Stimulated activated naive CD4-positive, alpha-beta T cell treated with Interleukin-2 at 50 U/mL for 16 hours (primary cell): ENCODE results near the gene NKD1.
"Not testable (repeated sequence)": the region's sequence is repeated elsewhere in the genome, so short reads cannot be mapped to it uniquely, and the experiment has no call there.

Experiments used
- DNase-seq: peaks from one replicate; lab custom pipeline; 2025; lab: John Stamatoyannopoulos, UW

NKD1 gene, protein sequence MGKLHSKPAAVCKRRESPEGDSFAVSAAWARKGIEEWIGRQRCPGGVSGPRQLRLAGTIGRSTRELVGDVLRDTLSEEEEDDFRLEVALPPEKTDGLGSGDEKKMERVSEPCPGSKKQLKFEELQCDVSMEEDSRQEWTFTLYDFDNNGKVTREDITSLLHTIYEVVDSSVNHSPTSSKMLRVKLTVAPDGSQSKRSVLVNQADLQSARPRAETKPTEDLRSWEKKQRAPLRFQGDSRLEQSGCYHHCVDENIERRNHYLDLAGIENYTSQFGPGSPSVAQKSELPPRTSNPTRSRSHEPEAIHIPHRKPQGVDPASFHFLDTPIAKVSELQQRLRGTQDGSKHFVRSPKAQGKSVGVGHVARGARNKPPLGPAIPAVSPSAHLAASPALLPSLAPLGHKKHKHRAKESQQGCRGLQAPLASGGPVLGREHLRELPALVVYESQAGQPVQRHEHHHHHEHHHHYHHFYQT

DNA sequence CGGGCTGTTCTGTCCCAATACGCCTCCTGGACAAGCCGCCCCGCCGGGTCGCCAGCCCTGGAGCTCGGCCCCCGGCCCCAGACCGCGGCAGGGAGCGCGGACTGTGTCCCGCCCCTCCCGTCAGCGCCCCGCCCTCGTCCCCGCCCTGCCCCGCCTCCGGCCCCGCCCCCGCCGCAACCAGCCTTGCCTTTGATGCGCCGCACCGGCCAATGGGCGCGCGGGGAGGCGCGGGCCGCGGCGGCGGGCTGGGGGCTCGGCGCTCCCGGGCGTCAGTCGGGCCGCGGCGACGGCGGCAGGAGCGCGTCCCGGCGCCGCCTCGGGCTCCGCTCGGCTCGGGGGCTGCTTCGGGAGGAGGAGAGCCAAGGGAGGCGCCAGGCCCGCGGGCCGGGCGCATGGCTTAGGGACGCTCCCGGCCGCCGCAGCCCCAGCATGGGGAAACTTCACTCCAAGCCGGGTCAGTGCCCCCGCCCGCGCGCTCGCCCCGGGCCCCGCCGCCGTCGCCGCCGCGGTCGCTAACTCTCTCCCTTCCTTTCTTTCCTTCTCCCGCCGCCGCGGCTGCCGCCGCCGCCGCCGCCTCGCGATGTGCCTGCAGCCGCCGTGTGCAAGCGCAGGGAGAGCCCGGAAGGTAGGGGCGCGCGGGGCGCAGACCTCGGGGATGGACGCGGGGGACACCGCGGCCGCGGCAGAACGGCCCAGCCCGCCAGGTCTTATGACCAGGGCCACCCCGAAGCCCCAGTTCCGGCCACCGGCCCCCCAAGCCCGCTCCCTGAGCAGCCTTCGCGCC is at the start of gene NKD1:
Gene NKD1 (plus strand): TSS at position 272 of the 784 bp plus-strand sequence. CDS start 158 bp downstream, at position 430.
- DNase-seq, result peak; percentile 74

DNA sequence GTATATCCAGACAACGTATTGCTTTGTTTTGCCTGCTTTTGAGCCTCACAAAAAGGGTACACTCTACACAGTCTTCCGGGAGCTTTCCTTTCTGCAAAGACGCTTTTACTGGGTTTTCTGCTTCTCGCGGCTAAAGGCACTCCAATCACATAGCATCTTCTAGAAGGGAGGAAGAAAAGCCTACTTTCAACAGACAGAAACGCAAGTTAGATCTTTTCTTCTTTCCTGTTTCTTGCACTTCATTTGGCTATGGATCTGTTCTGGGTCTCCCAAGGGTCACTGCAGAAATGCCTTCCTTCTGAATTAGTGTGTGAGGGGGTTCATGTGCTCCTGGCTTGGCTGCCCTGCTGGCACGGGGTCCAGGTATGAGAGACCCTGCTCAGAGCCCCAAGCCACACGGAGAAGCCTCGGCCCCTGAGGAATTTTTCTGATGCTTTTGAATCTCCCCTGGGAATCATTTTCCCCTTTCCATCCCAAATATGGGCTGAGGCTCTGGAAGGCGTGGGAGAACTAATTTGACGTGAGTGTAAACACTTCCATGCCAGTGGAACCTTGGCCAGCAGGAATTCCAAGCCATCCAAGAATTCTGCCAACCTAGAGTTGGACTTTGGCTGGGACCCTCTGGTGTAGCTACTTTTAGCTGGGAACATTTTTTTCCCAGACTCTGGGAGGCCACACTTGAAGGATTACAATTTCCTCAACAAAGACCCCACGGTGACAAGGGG is 49.6 kb upstream of the NKD1 start:
- no peak for DNase-seq

DNA sequence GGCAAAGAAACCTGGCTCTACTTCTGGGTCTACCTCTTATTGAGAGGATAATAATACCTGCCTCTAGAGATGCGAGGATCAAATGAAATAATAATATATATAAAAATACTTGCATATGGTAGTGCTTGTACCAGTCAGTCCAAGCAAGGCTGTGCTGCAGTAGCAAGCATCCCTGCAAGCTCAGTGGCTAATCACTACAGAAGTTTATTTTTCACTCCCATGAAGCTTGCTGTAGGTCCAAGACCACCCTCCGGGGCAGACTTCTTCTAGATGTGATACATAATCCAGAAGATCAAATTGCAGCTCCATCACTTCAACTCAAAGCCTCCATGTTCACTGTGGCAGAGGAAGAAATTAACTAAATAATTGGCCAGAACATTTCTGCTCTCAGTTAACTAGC is 48.9 kb upstream of the NKD1 start:
- no peak for DNase-seq

DNA sequence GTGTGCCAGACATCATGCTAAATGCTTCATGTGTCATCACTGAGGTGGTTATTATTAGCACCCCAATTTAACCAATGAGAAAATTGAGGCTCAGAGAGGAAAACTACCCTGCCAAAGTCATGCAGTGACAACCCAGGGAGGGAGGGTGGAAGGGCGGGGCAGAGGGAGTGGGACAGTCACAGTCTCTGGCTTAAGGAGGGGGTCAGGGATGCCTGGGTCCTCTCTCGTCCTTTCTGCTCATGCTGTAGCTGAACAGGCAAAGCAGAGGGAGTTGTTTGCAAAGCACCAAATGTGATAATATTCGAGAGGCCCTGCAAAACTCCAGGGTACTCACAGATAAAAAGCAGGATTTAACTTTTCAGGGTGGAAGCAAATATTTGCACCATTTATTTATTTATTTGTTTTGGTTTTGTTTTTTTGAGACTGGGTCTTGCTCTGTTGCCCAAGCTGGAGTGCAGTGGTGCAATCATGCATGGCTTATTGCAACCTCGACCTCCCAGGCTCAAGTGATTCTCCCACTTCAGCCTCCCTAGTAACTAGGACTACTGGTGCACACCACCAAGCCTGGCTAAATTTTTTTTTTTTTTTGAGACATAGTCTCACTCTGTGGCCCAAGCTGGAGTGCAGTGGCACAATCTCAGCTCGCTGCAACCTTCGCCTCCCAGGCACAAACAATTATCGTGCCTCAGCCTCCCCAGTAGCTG is 47.9 kb upstream of the NKD1 start:
- no peak for DNase-seq

DNA sequence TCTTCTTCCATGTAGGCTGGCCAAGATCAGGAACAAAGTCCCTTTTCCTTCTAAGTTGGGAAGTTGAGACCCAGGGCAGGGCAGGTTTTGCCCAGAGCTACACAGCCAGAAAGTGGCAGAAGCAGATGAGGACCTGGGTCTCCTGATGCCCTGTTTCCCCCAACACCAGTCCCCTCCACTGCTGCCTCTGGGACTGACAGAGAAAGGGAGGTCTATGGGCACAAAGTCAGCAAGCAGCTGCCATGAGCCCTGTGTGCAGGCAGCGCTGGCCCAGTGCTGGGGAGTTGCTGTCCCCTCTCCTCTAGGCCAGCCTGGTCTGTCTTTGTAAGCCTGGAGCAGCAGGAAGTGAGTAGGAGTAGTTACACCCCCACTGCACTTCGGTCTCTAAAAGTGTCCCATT is 46.9 kb upstream of the NKD1 start:
- DNase-seq, result no peak

DNA sequence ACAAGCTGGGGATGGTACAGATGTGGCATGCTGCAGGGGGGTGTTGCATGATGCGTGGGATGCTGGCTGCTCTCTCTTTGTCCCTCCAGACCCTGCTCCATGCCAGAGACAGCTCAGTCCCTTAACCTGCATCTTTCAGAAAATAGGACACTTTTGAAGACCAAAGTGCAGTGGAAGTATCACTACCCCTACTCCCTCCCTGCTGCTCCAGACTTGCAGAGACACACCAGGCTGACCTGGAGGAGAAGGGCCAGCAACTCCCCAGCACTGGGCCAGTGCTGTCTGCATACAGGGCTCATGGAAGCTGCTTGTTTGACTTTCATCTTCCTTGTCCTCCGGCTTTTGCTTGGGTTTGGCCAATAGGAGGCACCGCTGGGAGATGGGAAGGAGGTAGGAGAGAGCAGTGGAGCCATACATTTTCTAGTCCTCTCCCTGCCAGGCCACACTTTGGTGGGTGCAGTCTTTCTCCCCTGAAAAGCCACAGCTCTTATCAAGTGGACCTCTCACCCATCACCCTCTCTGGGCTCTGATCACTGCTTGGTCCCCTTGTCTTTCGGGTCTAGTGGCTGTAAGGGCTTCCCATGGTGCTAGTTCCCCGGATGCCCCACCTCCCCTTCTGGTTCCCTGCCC is 46.1 kb upstream of the NKD1 start:
- DNase-seq, result no peak

DNA sequence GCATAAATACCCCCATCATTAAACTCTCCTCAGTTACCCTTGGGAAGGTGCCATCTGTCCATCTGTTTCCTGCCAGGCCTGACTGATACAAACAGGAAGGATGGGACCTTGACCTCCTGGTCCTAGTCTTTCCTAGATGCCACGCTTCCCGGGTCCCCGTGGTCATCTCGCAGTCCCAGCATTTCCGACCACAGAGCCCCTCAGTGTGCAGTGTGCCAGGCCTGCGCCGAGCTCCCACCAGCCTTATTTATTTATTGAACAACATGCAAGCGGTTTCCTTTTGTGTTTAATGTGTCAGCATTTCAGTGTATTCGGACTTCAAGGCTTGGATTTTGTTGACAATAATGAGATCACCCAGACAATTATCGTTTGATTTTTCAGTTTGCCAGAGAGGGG is 45.6 kb upstream of the NKD1 start:
- no peak for DNase-seq

DNA sequence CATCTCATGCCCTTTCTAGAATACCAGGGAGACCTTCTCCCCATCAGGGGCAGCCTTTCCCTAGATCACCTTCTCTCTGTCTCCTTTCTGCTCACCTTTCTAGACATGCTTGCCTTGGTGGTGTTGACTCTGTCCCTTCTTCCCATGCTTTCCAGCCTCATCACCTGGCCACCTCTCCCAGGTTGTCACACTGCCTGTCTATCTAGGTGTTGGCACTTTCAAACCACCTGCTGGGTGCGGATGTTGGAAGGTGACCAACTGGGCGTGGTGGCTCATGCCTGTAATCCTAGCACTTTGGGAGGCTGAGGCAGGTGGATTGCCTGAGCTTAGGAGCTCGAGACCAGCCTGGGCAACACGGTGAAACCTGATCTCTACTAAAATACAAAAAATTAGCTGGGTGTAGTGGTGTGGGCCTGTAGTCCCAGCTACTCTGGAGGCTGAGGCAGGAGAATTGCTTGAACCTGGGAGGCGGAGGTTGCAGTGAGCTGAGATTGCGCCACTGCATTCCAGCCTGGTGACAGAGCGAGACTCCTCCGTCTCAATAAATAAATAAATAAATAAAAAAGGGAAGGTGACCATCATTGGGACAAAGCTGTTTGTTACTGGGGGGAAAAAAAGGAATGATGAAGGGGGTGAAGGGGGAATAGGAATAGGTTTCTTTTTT is 44.2 kb upstream of the NKD1 start:
- not testable (repeated sequence) for DNase-seq

DNA sequence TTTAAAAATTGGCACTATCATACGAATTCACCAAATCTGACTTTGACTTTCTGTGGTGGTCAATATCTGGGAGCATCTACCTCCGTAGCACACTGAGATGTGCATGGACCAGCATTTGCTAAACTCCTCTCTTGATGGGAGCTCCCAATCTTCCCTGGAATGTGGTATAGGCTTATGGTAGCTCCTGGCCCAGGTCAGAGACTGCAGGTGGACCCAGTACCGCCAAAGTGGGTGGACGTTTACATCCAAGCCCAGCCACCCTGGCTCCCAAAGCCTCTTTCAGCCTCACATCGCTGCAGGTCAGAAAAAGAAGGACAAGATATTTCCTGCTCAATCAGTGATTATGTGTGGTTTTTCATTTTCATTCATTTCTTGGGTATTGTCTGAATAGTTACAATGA is 43.1 kb upstream of the NKD1 start:
- DNase-seq, result no peak

DNA sequence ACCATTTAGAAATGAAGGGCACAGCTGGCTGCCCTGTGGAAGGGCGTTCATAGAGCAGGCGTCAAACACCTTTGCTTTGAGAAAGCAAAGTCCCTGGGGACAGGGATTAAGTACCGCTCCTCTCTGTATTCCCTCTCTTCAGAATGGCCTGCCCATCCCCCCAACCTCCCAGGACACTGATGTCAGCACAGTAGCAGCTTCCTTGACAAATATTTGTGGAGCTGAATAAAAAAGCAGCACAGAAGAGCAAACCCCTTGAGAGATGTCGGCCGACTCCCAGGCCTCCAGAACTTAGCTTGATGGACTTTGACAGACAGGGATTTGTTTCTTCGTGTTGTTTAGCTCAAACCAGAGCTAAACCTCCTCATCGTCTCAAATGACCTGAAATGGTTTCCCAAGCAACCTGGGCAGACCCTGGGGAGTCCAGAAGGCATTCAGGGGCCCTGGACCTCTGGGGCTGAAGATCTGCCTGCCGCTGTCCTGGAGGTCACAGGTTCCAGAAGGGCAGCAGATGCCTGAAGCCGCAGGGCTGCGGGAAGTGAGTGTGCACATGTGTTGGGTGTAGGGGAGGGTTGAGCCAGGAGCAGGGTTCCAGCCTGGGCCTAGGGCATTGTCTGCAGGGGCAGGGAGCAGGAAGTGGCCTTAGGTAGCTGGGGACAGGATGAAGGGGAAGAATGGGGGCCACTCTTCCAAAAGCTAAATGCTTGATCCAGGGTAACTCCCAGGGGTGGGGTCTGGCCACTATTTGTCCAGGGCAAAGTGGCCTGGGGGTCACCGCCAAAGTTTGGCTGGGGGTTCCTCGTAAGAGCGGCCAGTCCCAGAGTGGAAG is 42.3 kb upstream of the NKD1 start:
- no peak for DNase-seq

DNA sequence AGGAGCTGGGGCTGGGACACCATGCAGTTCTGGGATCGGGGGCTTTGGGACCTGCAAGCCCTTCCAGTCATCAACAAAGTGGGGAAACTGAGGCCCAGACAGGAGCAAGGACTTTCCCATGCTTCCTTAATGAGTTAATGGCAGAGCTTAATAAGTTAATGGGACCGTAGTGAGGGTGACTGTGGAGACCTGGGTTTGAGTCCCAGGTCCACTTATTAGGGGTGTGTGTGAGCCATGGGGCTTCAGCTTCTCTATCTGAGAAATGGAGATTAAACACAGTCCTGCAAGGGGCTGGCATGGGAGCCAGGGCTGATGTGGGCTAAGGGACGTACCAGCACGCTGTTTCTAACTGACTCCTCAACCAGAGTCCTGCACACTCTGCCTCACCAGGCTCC is 41.7 kb upstream of the NKD1 start:
- DNase-seq, result no peak

DNA sequence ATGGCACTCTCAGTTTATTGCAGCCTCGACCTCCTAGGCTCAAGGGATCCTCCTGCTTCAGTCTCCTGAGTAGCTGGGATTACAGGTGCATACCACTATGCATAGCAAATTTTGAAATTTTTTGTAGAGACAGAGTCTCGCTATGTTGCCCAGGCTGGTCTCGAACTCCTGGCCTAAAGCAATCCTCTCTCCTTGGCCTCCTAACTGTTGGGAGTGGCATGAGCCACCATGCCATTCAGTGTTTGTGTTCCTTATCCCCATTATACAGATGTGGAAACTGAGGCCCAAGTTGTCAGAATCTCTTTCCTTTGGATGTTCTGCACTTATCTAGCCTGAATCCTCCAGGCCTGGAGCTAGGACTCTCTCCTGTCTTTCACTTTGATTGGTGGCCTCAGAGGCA is 40.8 kb upstream of the NKD1 start:
- no peak for DNase-seq

DNA sequence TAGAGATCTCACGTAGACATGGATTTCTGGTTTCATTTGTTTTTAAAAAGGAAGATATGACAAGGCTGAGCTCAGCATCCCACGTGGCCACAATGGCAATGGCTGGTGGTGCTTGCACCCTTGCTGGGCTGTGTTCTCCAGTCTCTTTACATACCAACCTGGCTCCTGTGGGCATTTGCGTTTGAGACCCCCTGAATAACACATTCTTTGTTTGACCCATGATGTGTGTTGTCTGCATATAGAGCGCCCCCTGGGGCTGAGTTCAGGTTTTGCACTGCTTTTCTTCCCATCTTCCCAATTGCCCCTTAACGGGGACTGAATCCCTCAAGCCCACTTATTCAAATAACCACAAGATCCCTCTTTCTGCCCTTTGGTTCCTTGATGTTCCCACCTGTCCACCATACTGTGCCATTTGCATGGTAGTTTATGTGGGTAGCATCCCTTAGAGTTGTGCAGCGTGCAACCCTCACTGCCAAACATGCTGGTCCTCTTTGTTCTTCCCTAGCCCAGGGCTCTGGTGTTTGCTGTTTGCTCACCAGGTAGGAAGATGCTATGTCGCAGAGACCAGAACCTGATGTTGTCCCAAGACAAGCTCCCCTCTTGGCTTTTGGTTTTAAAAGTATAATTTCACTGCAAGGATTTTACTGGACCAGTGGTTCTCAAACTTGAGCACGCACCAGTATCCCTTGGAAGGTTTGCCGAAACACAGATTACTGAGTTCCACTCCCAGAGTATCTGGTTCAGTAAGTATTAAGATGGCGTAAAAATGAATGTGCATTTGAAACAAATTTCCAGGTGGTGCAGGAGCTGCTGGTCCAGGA is 38.5 kb upstream of the NKD1 start:
- DNase-seq, result no peak

DNA sequence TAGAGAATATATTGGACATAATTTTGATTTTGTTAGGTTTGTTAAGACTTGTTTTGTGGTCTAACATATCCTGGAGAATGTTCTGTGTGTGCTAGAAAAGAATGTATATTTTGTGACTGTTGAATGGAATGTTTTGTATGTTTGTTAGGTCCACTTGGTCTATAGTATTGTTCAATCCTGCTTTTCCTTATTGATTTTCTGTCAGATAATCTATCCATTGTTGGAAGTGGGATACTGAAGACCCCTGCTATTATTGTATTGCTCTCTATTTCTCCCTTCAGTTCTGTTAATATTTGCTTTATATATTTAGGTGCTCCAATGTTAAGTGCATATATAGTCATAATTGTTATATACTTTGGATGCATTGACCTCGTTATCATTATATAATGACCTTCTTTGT is 33.0 kb upstream of the NKD1 start:
- DNase-seq, result no peak

DNA sequence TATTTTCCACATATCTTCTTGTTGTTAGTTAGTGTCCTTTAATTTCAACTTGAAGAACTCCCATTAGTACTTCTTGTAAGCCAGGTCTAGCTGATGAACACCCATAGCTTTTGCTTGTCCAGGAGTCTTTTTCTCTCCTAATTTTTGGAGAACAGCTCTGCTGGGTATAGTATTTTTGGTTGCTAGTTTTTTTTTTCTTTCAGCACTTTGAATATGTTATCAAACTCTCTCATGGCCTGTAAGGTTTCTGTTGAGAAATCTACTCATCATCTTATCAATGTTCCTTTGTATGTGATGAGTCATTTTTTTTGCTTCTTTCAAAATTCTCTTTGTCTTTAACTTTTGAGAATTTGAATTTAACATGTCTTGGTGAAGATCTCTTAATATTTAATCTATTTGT is 31.8 kb upstream of the NKD1 start:
- DNase-seq, result no peak

DNA sequence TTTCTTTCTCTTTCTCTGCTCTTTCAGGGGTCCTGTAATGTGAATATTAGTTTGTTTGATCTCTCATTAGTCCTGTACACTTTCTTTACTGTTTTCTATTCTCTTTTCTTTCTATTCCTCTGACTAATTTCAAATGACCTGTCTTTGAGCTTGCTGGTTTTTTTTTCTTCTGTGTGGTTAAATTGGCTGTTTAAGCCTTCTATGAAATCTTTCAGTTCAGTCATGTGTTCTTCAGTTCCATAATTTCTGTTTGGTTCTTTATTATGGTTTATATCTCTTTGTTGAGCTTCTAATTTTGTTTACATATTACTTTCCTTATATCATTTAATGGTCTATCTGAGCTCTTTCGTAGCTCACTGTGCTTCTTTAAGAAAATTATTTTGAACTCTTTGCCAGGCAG is 31.3 kb upstream of the NKD1 start:
- DNase-seq, result no peak

DNA sequence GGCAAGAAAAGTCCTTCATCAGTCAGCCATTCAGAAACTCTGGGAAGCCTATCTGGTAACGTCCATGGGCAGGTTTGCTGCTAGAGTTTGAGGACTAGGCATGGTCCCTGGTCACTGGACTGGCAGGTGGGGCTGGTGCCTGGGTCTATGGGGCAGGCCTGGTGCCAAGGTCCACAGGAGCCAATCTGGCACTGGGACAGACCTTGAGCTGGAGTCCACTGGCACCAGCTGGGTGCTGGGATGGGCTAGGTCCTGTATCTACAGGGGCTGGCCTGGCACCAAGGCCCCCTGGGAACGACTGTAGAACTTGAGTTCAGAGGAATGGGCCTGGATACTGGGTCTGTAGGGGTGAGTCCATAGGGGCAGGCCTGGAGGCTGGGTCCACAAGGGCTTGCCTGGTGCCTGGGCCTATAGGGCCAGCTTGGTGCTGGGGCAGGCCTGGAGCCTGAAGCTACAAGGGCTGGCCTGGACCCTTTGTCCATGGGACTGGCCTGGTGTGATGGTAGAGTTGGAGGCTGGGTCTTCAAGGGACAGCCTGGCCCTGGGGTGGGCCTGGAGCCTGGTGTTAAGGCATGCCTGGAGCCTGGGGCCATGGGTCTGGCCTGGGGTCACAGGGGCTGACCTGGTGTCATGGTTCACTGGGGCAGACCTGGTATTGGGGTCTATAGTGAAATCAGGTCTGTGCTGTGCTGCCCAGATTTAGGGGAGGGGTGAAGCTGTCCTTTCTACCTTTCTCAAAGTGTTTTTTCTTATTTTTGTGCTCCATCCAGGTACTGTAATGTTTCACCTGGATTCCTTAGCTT is 30.5 kb upstream of the NKD1 start:
- no peak for DNase-seq

DNA sequence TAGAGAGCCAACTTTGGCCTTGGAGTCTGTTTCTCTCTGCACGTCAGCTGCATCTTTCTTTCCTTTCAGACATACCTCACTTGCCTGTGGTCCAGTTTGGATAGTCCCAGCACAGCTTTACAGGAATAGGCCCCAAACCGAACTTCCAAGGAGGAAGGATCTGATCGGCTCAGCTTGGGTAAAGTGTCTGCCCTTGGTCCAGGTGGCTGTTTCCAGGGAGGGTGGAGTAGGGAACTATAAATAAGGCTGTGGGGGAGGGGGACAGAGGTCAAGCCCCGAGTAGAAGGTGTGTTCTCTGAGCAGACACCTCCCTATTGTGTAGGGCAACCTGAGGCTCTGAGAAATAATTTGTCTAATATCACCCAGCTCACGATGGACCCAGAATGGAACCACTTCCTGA is 29.2 kb upstream of the NKD1 start:
- DNase-seq, result no peak
